ENCODE results near the gene TMCO5A.
A peak's percentile ranks its signal among the peaks of the same experiment; 100 is the strongest.
"Not testable (repeated sequence)": the region's sequence is repeated elsewhere in the genome, so short reads cannot be mapped to it uniquely, and the experiment has no call there.

The TMCO5A gene

GRCh38 chr15:37934340-37934739 lies at the start of gene TMCO5A:
TSS of gene TMCO5A (plus strand) at chr15:37934640. CDS start at chr15:37936324, 1,684 bp downstream.
- DNase-seq, result no peak

- DNase-seq, result no peak
These were observed 48.8 kb upstream of the TMCO5A start for GRCh38 chr15:37885651-37886050.

DNA sequence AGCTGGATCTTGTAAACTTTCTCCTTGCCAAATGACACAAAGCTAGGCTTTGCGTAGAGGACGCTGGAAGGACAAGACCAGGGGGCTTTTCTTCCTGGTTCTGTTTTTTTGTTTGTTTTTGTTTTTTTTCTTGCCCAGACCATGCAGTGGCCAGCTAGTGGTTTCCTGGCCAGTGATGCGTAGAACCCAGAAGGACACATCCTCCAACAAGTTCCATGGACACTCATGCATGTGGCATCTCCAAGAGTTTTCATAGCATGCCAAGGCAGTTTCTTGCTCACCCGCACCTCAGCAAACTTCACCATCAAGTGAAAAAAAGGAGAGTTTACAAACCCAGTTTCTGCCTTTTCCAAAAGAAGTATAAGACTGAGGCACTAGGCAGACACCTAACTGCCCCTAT lies 46.1 kb upstream of the TMCO5A start:
- no peak for DNase-seq

- DNase-seq, result peak; percentile 2
These were observed 42.6 kb upstream of the TMCO5A start for GRCh38 chr15:37891766-37892368.

DNA sequence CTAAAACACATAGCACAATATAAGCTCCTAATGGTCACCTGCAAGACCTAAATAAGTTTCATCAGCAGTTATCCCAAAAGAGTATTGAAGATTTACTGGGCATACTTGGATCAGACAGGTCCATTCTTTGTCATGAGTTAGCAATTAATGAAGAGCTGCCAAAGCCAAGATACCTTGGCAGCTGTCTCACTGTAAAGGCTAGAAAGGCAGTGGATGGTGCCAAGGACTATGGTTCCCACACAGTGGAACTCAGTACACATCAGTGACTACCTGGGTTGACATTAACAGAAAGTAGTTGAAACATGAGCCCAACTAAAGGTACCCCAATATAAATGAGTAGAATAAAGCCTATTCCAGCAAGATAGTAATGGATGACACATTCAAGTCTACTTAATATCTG lies 41.1 kb upstream of the TMCO5A start:
- DNase-seq, result no peak

DNA sequence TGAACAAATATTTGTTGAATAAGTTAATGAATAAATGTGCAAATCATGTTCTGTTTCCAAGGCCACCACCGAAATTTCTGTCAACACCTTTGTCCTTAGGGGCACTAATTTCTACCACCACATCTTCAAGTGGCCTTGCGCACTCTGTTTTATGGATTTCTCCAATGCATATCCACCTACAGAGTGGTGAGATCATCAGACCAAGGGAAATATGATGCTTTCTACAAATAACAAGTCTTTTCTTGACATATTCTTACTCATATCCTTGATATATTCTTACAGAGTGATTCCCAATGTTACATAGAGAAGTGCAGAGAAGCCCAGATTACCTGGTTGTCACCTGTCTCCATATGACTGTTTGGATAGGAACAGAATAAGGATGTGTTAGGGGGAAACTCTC lies 36.1 kb upstream of the TMCO5A start:
- no peak for DNase-seq

DNA sequence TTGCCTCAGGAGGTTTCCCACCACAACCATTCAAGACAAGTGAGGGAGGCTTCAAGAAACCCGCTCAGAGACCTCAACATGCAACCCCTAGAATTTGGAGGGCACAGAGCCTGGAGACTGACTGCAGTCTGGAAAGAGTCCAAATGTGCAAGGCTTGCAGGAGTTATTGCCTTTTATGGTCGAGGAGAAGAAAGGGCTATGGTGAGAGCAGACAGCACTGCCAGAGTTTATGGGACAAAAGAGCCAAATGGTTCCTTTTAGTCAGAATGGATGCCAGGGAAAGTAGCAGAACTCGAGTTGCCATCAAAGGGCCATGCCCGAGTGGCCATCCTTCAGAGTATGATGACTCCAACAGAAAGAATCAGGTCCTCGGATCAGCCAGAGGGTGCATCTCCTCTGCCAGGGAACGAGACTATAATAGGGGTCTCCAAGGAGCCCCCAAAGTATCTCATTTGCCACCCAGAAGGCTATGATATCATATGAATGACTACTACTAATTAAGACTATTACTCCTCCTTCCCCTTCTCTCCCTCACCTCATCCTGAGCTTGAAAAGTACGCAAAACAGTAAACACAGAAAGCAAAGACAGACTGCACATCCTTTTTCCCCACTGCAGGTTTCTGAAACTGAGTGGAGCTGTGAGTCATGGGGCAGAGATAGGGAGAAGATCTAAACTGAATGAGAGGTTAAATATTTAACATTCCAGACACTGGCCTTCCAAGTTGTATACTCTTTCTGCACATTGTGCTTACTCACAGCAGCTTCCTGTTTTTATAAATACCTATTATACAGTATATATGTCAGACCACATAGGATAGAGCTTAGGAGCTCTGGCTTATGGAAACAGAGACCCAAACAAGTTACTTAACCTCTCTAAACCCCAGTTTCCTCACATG lies 33.9 kb upstream of the TMCO5A start:
- no peak for DNase-seq

GRCh38 chr15:37902126-37902525 lies 32.3 kb upstream of the TMCO5A start:
- DNase-seq, result no peak

DNA sequence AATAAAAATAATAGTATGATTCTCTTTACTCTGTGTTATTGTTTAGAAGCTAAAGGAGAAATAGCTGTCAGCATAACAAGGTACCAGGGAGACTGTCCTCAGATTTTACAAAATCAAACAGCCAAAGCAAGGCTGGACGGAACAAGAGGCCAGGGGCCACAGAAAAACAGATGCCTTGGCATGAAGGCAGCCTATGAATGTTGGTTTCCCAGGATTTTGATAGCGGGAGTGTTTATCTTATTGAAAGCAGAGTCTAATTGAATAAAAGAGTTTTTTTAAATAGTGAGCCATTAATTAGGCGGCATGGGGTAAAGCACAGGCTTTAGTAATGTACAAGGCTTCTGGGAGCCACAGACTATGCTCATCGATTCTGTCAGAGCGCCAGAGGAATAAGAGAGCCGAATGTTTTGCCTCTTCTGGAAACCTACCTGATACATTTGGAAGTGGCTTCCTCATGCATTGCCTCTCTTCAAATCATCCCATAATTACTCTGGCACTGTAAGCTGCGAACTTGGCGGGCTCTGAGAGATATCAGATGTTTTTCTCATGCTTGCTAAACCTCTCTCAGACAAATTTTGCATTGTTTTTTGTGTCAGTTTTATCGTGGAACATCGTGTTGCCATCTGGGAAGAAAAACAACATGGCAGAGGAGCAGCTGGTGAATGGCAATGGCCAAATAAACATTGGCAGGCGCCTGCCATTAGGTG lies 30.4 kb upstream of the TMCO5A start:
- DNase-seq, result no peak

DNA sequence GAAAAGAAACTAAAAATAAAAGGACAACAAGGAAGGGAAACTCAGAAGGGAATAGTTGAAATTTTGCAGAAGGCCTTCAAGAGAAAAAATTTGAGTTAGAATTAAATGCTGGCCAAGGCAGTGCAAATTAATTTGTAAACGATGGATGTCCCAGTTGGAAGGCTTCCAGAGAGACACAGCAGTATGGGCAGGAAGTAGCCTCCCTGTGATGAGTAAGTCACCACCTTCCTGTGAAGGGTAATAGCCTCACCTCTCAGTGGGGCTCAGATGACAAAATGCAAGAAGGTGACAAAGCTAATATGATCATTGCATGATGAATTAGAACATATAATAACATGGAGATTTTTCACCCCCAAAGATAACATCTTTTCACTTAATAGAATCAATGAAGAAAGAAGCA lies 27.3 kb upstream of the TMCO5A start:
- no peak for DNase-seq

GRCh38 chr15:37921527-37922385 lies 12.7 kb upstream of the TMCO5A start:
- no peak for DNase-seq

- DNase-seq, result no peak
These were observed 8.3 kb upstream of the TMCO5A start for GRCh38 chr15:37926136-37926535.

DNA sequence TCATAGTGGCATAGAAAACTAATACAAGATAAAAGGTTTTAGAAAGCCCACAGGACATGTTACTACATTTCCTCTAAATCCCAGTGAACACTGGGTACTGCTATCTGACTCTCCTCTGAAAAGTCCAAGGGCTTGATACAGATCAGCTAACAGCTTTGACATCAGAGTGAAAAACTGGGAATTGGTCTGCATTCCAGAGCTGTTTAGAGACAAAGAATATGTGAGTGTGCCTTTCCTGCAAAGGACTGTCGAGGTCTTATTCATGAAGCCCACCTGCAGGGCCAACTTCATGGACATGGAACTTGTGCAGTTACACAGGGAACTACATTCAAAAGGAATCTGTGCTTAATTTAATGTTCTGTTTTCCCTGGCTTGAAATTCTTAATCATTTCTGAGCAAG lies 5.2 kb upstream of the TMCO5A start:
- DNase-seq, result no peak

GRCh38 chr15:37931321-37931720 lies 3.1 kb upstream of the TMCO5A start:
- no peak for DNase-seq

- DNase-seq, result no peak
These were observed 2.6 kb upstream of the TMCO5A start for GRCh38 chr15:37931868-37932267.

GRCh38 chr15:37932549-37932948 lies 1.9 kb upstream of the TMCO5A start:
- no peak for DNase-seq

DNA sequence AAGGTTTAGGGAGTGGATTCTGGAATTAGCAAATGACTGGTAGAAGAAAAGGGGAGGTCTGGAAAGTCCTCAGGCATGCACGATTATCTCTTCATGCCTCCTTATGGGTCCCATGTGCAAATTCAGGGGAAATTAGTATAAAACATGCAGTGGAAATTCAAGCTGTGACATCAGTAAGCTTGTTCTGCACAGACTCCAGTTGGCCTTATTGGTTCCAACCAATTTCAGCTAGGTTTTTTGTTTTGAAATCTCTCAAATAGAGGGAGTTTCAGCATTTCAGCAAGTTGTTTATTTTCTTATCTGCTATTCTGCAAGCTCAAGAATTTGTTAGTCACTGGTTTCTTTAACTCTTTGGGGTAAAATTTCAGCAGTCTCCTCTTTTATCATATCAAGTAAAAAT lies 774 bp upstream of the TMCO5A start:
- no peak for DNase-seq

DNA sequence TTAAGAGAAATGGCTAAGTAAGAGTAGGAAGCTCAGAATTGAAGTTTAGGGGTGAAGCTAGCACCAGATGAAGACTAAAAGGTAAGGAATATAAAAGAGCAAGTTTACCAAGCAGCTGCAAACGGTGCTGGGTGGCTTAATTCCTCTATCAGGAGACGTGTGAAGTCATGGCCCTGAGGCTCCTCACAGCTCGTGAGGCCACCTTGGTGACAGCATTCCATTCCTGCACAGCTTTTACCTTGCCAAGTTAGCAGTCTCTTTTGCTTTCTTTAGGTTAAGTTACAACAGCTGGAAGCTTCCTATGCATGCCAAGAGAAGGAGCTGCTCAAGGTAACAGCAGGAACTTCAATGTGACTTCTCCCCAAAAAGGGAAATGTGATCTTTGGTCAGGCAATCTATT lies 6.4 kb downstream of the TMCO5A start:
- no peak for DNase-seq

DNA sequence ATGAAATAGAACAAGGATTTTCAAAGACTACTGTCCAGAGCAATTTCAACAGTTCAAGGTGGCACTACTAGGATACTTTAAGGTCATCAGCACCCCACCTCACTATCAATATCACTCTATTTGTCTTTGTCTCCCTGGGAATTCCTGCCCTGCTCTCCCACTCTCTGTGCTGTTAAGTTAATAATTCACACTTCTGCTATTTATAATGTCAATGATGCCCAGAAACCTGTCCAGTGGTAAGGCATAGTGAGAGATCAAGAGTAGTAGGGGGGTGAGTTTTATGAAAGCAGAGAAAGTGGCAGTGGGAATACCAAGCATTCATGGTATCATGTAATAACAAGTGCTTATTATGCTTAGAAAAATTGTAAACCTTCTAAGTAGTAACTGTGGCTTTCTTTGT lies 7.3 kb downstream of the TMCO5A start:
- DNase-seq, result no peak

- DNase-seq, result no peak
These were observed 17.6 kb downstream of the TMCO5A start for GRCh38 chr15:37951999-37952398.

DNA sequence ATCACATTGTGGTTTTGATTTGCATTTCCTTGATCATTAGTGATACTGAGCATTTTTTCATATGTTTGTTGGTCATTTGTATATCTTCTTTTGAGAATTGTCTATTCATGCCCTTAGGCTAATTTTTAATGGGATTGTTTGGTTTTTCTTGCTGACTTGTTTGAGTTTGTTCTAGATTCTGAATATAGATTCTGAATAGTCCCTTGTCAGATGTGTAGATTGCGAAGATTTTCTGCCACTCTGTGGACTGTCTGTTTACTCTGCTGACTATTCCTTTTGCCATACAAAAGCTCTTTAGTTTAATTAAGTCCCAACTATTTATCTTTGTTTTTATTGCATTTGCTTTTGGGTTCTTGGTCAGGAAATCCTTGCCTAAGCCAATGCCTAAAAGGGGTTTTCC lies 26.3 kb downstream of the TMCO5A start:
- not testable (repeated sequence) for DNase-seq

GRCh38 chr15:37967788-37968187 lies 33.3 kb downstream of the TMCO5A start:
- DNase-seq, result no peak

DNA sequence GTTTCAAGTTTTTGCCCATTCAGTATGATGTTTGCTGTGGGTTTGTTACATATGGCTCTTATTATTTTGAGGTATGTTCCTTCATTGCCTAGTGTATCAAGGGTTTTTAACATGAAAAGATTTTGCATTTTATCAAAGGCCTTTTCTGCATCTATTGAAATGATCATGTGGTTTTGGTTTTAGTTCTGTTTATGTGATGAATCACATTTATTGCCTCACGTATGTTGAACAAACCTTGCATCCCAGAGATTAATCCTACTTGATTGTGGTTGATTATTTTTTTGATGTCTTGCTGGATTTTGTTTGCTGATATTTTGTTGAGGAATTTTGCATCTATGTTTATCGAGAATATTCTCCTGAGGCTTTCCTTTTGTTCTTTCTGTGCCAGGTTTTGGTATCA lies 39.4 kb downstream of the TMCO5A start:
- DNase-seq, result no peak

All from NCI-H146 (cell line).